ENCODE measurements around the gene ANKRD22.

DNA sequence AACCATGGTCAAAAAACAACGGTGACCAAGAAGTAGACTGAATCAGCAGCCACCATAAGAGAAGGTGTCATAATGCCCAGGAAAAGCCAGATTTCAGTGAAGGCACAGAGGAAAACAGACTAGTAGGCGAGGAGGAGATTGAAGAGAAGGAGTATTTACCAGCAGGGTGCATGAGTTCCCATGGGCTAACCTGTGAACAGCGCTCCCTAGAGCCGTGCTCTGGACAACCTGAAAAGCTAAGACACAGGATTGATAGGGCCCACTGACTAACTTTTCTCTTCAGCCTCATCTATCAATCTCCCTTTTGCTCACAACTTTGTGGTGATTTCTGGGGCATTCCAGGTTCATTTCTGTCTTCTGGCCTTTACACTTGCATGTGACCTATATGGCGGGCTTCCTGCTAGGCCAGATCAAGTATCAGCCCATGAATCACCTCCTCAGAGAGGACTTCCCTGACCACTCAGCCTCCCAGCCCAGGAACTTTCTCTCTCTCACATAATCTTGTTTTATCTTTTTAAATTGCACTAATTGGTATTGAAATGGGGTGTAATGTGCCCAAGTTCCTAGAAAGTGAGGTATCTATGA lies 12.8 kb downstream of the ANKRD22 start:
- TF ChIP-seq EP300 (IDR thresholded peaks at IDR 0.05) (no peak), POLR2AphosphoS5 (IDR thresholded peaks at IDR 0.05) (no peak), POLR2A (IDR thresholded peaks at IDR 0.05) (no peak)
- TF ChIP-seq, protein P1, sequence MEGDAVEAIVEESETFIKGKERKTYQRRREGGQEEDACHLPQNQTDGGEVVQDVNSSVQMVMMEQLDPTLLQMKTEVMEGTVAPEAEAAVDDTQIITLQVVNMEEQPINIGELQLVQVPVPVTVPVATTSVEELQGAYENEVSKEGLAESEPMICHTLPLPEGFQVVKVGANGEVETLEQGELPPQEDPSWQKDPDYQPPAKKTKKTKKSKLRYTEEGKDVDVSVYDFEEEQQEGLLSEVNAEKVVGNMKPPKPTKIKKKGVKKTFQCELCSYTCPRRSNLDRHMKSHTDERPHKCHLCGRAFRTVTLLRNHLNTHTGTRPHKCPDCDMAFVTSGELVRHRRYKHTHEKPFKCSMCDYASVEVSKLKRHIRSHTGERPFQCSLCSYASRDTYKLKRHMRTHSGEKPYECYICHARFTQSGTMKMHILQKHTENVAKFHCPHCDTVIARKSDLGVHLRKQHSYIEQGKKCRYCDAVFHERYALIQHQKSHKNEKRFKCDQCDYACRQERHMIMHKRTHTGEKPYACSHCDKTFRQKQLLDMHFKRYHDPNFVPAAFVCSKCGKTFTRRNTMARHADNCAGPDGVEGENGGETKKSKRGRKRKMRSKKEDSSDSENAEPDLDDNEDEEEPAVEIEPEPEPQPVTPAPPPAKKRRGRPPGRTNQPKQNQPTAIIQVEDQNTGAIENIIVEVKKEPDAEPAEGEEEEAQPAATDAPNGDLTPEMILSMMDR (IDR thresholded peaks at IDR 0.05): no peak

Measured in upper lobe of left lung (tissue), 4 donors.